ENCODE data around the gene RANGRF. TPM values are rescaled to one million over a fixed set of nuclear protein-coding genes. Genes with fewer than 3 reads are reported as not detected.

Gene RANGRF
- total RNA-seq, 1 experiment from 2014 or later, result 15.9 TPM

Small RNAs within 50 kb of the gene (small RNA-seq; reads per million reads assigned to genes)
- gene RF00265, result 0.20 reads per million

Other genes with a start within 250 kb of the RANGRF start
- not detected in 2 replicates for gene ALOX15B, start 249.6 kb upstream of the RANGRF start, total RNA-seq (2014; rRNA removed; shearing (Covaris generic))
- 0.51 TPM in 1 of 2 replicates, not detected in the other for gene ALOX12B, start 201.0 kb upstream of the RANGRF start, total RNA-seq (2014; rRNA removed; shearing (Covaris generic))
- gene ALOXE3, start 170.2 kb upstream of the RANGRF start, total RNA-seq (2014; rRNA removed; shearing (Covaris generic)), result 0.60 and 1.0 TPM in 2 replicates
- 0.43 and 1.8 TPM in 2 replicates for gene HES7, start 164.6 kb upstream of the RANGRF start, total RNA-seq (2014; rRNA removed; shearing (Covaris generic))
- 3.2 and 5.2 TPM in 2 replicates for gene PER1, start 136.3 kb upstream of the RANGRF start, total RNA-seq (2014; rRNA removed; shearing (Covaris generic))
- gene VAMP2, start 125.7 kb upstream of the RANGRF start, total RNA-seq (2014; rRNA removed; shearing (Covaris generic)), result 2.7 and 4.6 TPM in 2 replicates
- 12.3 and 14.5 TPM in 2 replicates for gene TMEM107, start 112.3 kb upstream of the RANGRF start, total RNA-seq (2014; rRNA removed; shearing (Covaris generic))
- gene BORCS6, start 98.5 kb upstream of the RANGRF start, total RNA-seq (2014; rRNA removed; shearing (Covaris generic)), result 6.5 and 9.9 TPM in 2 replicates
- 147 and 161 TPM in 2 replicates for gene AURKB, start 78.1 kb upstream of the RANGRF start, total RNA-seq (2014; rRNA removed; shearing (Covaris generic))
- gene CTC1, start 40.6 kb upstream of the RANGRF start, total RNA-seq (2014; rRNA removed; shearing (Covaris generic)), result 5.2 and 6.9 TPM in 2 replicates
- gene PFAS, start 39.4 kb upstream of the RANGRF start, total RNA-seq (2014; rRNA removed; shearing (Covaris generic)), result 55.3 and 55.4 TPM in 2 replicates
- gene SLC25A35, start 6.7 kb downstream of the RANGRF start, total RNA-seq (2014; rRNA removed; shearing (Covaris generic)), result 0.48 and 5.1 TPM in 2 replicates
- gene ARHGEF15, start 21.6 kb downstream of the RANGRF start, total RNA-seq (2014; rRNA removed; shearing (Covaris generic)), result 0.10 and 0.27 TPM in 2 replicates
- gene ODF4, start 51.2 kb downstream of the RANGRF start, total RNA-seq (2014; rRNA removed; shearing (Covaris generic)), result not detected in 2 replicates
- 2,438 and 3,072 TPM in 2 replicates for gene RPL26, start 94.5 kb downstream of the RANGRF start, total RNA-seq (2014; rRNA removed; shearing (Covaris generic))
- not detected in 2 replicates for gene RNF222, start 109.2 kb downstream of the RANGRF start, total RNA-seq (2014; rRNA removed; shearing (Covaris generic))
- 21.9 and 35.4 TPM in 2 replicates for gene NDEL1, start 147.2 kb downstream of the RANGRF start, total RNA-seq (2014; rRNA removed; shearing (Covaris generic))